ENCODE results near the gene ZFAND5.

GRCh38 chr9:72338631-72339030 is 26.4 kb downstream of the ZFAND5 start:
- TF ChIP-seq, protein P1, sequence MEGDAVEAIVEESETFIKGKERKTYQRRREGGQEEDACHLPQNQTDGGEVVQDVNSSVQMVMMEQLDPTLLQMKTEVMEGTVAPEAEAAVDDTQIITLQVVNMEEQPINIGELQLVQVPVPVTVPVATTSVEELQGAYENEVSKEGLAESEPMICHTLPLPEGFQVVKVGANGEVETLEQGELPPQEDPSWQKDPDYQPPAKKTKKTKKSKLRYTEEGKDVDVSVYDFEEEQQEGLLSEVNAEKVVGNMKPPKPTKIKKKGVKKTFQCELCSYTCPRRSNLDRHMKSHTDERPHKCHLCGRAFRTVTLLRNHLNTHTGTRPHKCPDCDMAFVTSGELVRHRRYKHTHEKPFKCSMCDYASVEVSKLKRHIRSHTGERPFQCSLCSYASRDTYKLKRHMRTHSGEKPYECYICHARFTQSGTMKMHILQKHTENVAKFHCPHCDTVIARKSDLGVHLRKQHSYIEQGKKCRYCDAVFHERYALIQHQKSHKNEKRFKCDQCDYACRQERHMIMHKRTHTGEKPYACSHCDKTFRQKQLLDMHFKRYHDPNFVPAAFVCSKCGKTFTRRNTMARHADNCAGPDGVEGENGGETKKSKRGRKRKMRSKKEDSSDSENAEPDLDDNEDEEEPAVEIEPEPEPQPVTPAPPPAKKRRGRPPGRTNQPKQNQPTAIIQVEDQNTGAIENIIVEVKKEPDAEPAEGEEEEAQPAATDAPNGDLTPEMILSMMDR (IDR thresholded peaks at IDR 0.05; ENCODE audit: insufficient read depth, low read length, poor library complexity, severe bottlenecking) = no peak
- no peak for TF ChIP-seq EZH2phosphoT487 (conservative IDR thresholded peaks at IDR 0.05; ENCODE audit: low read length)
